Keratinocyte (primary cell): ENCODE results near the gene LMO7.

Experiments
- CTCF ChIP-seq, 3 experiments: IDR thresholded peaks in 1 of 3; conservative IDR thresholded peaks in 1 of 3; optimal IDR thresholded peaks in 1 of 3; 2 replicates in 2 of 3; 3 replicates in 1 of 3; pipeline versions ENCODE3 to v1.5.1; 2011; ENCODE audit warnings: low read length in 3 of 3, mild to moderate bottlenecking in 3 of 3, moderate library complexity in 2 of 3, control low read depth in 1 of 3, inconsistent platforms in 1 of 3; ENCODE audit not compliant: insufficient read depth in 2 of 3; ENCODE audit errors: extremely low read depth in 1 of 3
- EZH2 ChIP-seq: IDR thresholded peaks from one replicate; pipeline ENCODE4 v1.6.1; 2012; ENCODE audit warnings: inconsistent platforms, mild to moderate bottlenecking, low read length, moderate library complexity

DNA sequence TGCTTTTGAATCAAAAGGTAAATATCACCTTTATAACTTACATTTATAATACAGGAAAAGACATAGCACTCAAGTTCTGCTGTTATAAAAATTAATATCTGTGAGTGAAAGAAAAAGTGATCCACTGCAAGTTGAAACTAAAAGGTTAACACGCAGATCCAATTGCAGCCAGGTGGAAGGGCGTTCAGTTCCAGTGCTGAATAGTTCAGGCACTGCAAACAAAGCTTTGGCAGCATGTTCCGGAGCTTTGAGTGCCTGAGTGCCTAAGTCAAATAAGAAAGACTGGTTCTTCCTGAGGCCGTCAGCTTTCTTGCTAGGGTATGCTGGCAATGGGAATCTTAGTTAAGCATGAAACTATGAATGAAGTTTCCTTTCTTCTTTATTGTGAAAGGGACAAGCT, 200.3 kb downstream of the LMO7 start:
- no peak for TF ChIP-seq CTCF (optimal IDR thresholded peaks at IDR 0.05 in 1 of 3, IDR thresholded peaks at IDR 0.05 in 1 of 3, conservative IDR thresholded peaks at IDR 0.05 in 1 of 3; ENCODE audit: extremely low read depth in 1 of 3, insufficient read depth in 2 of 3, low read length in 3 of 3)
- TF ChIP-seq EZH2, result no peak
